HepG2 (cell line): Measurements from ENCODE around the gene CNTF. TPM values are rescaled to one million over a fixed set of nuclear protein-coding genes. Genes with fewer than 3 reads are reported as not detected.

Source experiments
- CEBPZ ChIP-seq: IDR thresholded peaks from 2 replicates; pipeline ENCODE4 v1.6.1; 2012; ENCODE audit warnings: low read length, improper control_type of control experiment
- HNF4G ChIP-seq, 2 experiments: sonication (generic) in 1 of 2; formaldehyde crosslinking in 1 of 2; IDR thresholded peaks; 2 replicates each; pipeline versions ENCODE4 v1.4.0 to v1.6.1; 2011 to 2020; ENCODE audit warnings: borderline replicate concordance in 2 of 2, low read depth in 2 of 2, mild to moderate bottlenecking in 2 of 2, low read length in 1 of 2, missing genetic modification reagents in 1 of 2, moderate library complexity in 1 of 2
- NFRKB ChIP-seq: fragments of 450-650 bp; IDR thresholded peaks from 2 replicates; pipeline ENCODE4 v1.6.1; 2017
- SIN3A ChIP-seq: IDR thresholded peaks from 2 replicates; pipeline ENCODE4 v1.6.1; 2011; ENCODE audit warnings: low read depth, mild to moderate bottlenecking, control low read depth, low read length, borderline replicate concordance
- SP4 ChIP-seq: sonication (generic); formaldehyde crosslinking; IDR thresholded peaks from 2 replicates; pipeline ENCODE4 v1.8.1; 2023; ENCODE audit warnings: mild to moderate bottlenecking, missing genetic modification reagents
- TOE1 ChIP-seq: sonication (generic); formaldehyde crosslinking; IDR thresholded peaks from 2 replicates; pipeline ENCODE4 v1.4.0; 2020; ENCODE audit warnings: mild to moderate bottlenecking, missing genetic modification reagents
- ZBTB20 ChIP-seq: sonication (generic); formaldehyde crosslinking; IDR thresholded peaks from 2 replicates; pipeline ENCODE4 v1.8.1; 2023; ENCODE audit warnings: missing genetic modification reagents, low read depth, mild to moderate bottlenecking, borderline replicate concordance
- ZNF407 ChIP-seq: sonication (generic); formaldehyde crosslinking; IDR thresholded peaks from one replicate; pipeline ENCODE4 v1.5.1; 2020; ENCODE audit warnings: mild to moderate bottlenecking, missing genetic modification reagents; ENCODE audit errors: not compliant biosample characterization
- polyA plus RNA-seq, 8 experiments: library from polyadenylated mRNA; depleted of rRNA in 3 of 8; stranded (reverse) in 7 of 8; unstranded in 1 of 8; fragments of >200 nt; fragmentation: Illumina TruSeq in 4 of 8; extraction: Trizol in 4 of 8; gene quantifications; 2 replicates each; pipeline versions ENCODE4 v1.2.1 to v1.2.3, GENCODE V29; 2011 to 2016; ENCODE audit warnings: low read depth in 4 of 8, missing spikeins in 1 of 8, mixed read lengths in 1 of 8; ENCODE audit not compliant: insufficient read depth in 1 of 8
- total RNA-seq, 5 experiments: library from RNA; depleted of rRNA; stranded (reverse); fragments of >200 nt; fragmentation: Illumina TruSeq; extraction: Trizol; gene quantifications; 2 replicates each; pipeline ENCODE4 v1.2.3, GENCODE V29; 2016; ENCODE audit warnings: low read depth in 1 of 5
- TF ChIP-seq, protein P1 (sequence below): sonication (generic); formaldehyde crosslinking; IDR thresholded peaks from 2 replicates; pipeline ENCODE4 v1.5.0; 2020; ENCODE audit warnings: missing genetic modification reagents
- TF ChIP-seq, protein P2 (sequence below): sonication (generic); formaldehyde crosslinking; conservative IDR thresholded peaks from 2 replicates; pipeline ENCODE4 v1.5.0; 2020; ENCODE audit warnings: missing genetic modification reagents
- TF ChIP-seq, protein P3 (sequence below): sonication (generic); formaldehyde crosslinking; IDR thresholded peaks from 2 replicates; pipeline ENCODE4 v1.5.0; 2020; ENCODE audit warnings: mild to moderate bottlenecking, missing genetic modification reagents

CNTF gene
- total and polyA plus RNA-seq, 2 of the 13 experiments (the other 11 are each of a cell fraction or from before 2014, with no cell fraction given), result 0.51 to 2.3 TPM

DNA sequence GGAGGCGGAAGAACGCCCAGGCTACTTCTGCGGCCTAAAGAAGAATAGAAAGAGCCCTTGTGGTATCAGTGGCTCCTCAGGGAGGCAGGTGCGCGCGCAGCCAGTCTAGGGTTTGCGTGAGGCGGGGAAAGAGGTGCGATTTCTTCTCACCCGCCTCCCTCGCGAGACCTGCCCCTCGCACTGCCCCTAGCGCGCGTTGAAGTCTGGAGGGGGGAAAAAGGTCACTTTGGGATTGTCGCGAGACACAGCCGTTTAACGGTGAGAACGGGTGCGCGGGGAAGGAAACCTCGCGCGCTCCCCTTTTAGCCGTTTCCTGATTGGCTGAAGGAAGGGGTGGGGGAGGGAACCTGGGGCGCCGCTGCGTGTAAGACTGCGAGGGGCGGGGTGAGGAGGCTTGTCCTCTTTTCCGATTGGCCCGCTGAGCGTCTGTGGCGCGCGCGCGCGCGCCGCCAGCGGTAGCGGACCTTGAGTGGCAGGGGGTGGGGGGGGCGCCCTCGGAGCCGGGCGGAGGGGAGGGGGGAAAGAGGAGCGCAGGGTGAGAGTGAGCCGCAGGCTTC, 43.8 kb upstream of the CNTF start, which contains the start of gene ZFP91 (continued):
- TF ChIP-seq, protein P1, sequence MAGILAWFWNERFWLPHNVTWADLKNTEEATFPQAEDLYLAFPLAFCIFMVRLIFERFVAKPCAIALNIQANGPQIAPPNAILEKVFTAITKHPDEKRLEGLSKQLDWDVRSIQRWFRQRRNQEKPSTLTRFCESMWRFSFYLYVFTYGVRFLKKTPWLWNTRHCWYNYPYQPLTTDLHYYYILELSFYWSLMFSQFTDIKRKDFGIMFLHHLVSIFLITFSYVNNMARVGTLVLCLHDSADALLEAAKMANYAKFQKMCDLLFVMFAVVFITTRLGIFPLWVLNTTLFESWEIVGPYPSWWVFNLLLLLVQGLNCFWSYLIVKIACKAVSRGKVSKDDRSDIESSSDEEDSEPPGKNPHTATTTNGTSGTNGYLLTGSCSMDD (CRISPR knock-in tag), result no peak
- no peak for TF ChIP-seq ZNF407
- TF ChIP-seq HNF4G (IDR thresholded peaks at IDR 0.05; ENCODE audit: borderline replicate concordance, low read depth, low read length), result no peak
- no peak for TF ChIP-seq HNF4G (CRISPR knock-in tag; IDR thresholded peaks at IDR 0.05; ENCODE audit: borderline replicate concordance, low read depth)
- no peak for TF ChIP-seq CEBPZ
- TF ChIP-seq TOE1, result no peak
- TF ChIP-seq ZBTB20, result peak; percentile 49; the same call in 1 of the 2 replicates
- 0 out of 2 replicates have a peak, but pooled peaks have one; percentile 33 for TF ChIP-seq SIN3A
- 0 out of 2 replicates have a peak, but pooled peaks have one; percentile 2 for TF ChIP-seq NFRKB
- TF ChIP-seq, protein P2, sequence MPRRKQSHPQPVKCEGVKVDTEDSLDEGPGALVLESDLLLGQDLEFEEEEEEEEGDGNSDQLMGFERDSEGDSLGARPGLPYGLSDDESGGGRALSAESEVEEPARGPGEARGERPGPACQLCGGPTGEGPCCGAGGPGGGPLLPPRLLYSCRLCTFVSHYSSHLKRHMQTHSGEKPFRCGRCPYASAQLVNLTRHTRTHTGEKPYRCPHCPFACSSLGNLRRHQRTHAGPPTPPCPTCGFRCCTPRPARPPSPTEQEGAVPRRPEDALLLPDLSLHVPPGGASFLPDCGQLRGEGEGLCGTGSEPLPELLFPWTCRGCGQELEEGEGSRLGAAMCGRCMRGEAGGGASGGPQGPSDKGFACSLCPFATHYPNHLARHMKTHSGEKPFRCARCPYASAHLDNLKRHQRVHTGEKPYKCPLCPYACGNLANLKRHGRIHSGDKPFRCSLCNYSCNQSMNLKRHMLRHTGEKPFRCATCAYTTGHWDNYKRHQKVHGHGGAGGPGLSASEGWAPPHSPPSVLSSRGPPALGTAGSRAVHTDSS, result no peak
- no peak for TF ChIP-seq SP4
- TF ChIP-seq, protein P3, sequence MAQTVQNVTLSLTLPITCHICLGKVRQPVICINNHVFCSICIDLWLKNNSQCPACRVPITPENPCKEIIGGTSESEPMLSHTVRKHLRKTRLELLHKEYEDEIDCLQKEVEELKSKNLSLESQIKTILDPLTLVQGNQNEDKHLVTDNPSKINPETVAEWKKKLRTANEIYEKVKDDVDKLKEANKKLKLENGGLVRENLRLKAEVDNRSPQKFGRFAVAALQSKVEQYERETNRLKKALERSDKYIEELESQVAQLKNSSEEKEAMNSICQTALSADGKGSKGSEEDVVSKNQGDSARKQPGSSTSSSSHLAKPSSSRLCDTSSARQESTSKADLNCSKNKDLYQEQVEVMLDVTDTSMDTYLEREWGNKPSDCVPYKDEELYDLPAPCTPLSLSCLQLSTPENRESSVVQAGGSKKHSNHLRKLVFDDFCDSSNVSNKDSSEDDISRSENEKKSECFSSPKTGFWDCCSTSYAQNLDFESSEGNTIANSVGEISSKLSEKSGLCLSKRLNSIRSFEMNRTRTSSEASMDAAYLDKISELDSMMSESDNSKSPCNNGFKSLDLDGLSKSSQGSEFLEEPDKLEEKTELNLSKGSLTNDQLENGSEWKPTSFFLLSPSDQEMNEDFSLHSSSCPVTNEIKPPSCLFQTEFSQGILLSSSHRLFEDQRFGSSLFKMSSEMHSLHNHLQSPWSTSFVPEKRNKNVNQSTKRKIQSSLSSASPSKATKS (CRISPR knock-in tag), result 0 out of 2 replicates have a peak, but pooled peaks have one; percentile 17
